ENCODE results near the gene NAA30. TPM values are rescaled to one million over a fixed set of nuclear protein-coding genes. Genes with fewer than 3 reads are reported as not detected.

The NAA30 gene
- total RNA-seq, 1 experiment from 2014 or later: 23.2 TPM

DNA sequence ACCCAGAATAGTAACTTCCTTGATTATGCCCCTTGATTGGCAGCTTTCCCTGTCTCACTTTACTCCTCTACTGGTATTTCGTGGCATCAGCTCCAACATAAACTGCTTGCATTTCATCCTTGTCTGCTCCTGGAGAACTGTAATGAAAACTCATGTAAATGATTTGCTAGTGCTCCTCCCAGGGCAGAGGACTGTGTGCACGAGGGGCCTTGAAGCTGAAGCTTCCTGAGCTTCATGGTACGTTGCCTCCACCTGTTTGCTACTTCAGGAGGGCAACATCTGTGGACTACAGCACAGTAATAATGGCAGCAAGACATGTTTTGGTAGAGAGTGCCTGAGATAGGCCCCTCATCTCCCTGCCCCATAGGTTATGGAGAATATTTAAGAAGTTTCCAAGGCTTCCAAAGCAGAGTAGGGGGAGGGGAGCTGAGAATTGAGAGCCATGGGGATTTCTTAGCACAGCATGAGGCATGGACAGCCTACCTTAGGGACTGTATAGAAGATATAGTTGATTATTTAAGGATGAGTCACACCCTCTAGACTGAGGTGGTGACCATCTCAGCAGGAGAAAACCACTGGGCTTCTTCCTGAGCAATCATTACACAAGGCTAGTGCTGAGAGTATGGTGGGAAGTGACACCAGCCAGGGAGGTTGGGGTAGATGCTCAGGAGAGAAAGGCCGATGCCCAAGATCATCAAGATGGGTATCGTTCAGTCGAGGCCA is 73.8 kb downstream of the NAA30 start:
- ATAC-seq (no peak), DNase-seq (no peak)
- H3K27ac ChIP-seq (ENCODE audit: low read length): no peak overlapping the region
- ChIA-PET CTCF (no interaction called here), POLR2A (ENCODE audit: unreplicated experiment) (no interaction called here)
- no peak overlapping the region for H3K4me3 ChIP-seq (ENCODE audit: low read length)
- TF ChIP-seq EZH2 (IDR thresholded peaks at IDR 0.05; ENCODE audit: low read length, unreplicated experiment): no peak
- TF ChIP-seq, protein P1, sequence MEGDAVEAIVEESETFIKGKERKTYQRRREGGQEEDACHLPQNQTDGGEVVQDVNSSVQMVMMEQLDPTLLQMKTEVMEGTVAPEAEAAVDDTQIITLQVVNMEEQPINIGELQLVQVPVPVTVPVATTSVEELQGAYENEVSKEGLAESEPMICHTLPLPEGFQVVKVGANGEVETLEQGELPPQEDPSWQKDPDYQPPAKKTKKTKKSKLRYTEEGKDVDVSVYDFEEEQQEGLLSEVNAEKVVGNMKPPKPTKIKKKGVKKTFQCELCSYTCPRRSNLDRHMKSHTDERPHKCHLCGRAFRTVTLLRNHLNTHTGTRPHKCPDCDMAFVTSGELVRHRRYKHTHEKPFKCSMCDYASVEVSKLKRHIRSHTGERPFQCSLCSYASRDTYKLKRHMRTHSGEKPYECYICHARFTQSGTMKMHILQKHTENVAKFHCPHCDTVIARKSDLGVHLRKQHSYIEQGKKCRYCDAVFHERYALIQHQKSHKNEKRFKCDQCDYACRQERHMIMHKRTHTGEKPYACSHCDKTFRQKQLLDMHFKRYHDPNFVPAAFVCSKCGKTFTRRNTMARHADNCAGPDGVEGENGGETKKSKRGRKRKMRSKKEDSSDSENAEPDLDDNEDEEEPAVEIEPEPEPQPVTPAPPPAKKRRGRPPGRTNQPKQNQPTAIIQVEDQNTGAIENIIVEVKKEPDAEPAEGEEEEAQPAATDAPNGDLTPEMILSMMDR (conservative IDR thresholded peaks at IDR 0.05; ENCODE audit: low read depth, low read length): no peak
- no peak for TF ChIP-seq EZH2phosphoT487 (IDR thresholded peaks at IDR 0.05; ENCODE audit: borderline replicate concordance, low read length)
- no peaks in the 10 kb centered on the region for H4K20me1 ChIP-seq (ENCODE audit: low read length)
- no peaks in the 10 kb centered on the region for H3K79me2 ChIP-seq (ENCODE audit: low read length)
- H3K4me1 ChIP-seq (ENCODE audit: insufficient read depth, low read length): no peaks in the 10 kb centered on the region
- H3K36me3 ChIP-seq (ENCODE audit: low read depth, low read length): no peaks in the 10 kb centered on the region
- no peak overlapping the region for H2AFZ ChIP-seq (ENCODE audit: low read length)
- intact Hi-C loops (cut with micrococcal nuclease): no loop called here
- H3K27me3 ChIP-seq (ENCODE audit: low read length): peaks cover 4% of the 10 kb centered on the region; the same call in 1 of the 2 replicates
- H3K9me2 ChIP-seq (replicated peaks; ENCODE audit: low read length): no peaks in the 10 kb centered on the region
- no peaks in the 10 kb centered on the region for H3K9me3 ChIP-seq (ENCODE audit: low read length)
- BruUV-seq (replicated peaks): no TSS peak
- H3F3A ChIP-seq (ENCODE audit: low read length, unreplicated experiment): no peaks in the 10 kb centered on the region
- no peak overlapping the region for H3K4me2 ChIP-seq (ENCODE audit: low read length)
- no peak overlapping the region for H3K9ac ChIP-seq (ENCODE audit: low read length)

Other genes starting within 250 kb of the NAA30 start
- 109 TPM in 2 replicates for gene EXOC5, start 121.7 kb upstream of the NAA30 start, total RNA-seq (2014; rRNA removed)
- 41.3 and 48.7 TPM in 2 replicates for gene AP5M1, start 121.6 kb upstream of the NAA30 start, total RNA-seq (2014; rRNA removed)
- gene CCDC198, start 103.3 kb downstream of the NAA30 start, total RNA-seq (2014; rRNA removed): 0.15 and 3.3 TPM in 2 replicates

Data from PC-3 (cell line).